ENCODE measurements around the gene CALHM1.
"Not testable (repeated sequence)": the region's sequence is repeated elsewhere in the genome, so short reads cannot be mapped to it uniquely, and the experiment has no call there.

The CALHM1 gene, protein sequence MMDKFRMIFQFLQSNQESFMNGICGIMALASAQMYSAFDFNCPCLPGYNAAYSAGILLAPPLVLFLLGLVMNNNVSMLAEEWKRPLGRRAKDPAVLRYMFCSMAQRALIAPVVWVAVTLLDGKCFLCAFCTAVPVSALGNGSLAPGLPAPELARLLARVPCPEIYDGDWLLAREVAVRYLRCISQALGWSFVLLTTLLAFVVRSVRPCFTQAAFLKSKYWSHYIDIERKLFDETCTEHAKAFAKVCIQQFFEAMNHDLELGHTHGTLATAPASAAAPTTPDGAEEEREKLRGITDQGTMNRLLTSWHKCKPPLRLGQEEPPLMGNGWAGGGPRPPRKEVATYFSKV

DNA sequence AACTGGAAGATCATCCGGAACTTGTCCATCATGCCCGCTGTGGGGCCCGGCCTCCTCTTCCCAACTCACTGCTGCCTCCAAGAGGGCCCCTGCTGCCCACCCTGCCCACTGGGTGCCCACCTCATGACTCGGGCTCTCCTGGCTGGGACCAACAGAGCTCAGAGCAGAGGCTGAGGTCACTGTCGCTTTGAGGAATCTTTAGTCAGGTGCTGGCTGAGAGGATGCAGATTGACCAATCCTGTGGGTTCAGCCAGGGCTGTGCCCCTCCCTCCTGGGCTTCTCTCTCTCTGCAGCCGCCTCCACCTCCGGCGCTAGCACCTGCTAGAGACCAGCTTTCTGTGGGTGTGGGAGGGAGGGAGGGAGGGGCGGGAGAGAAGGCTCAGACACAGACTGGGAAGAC, at the start of gene CALHM1:
CALHM1 (minus strand) TSS at position 181 of the 400 bp plus-strand sequence; CDS start at position 32, 149 bp downstream.
- Mint-ChIP-seq H3K4me3 (peak within 1 kb of the TSS; percentile 21), H3K4me1 (peaks cover 12% of the 10 kb centered on the region), H3K27me3 (no peaks in the 10 kb centered on the region), H3K36me3 (no peaks in the 10 kb centered on the region), H3K9me3 (no peaks in the 10 kb centered on the region), H3K27ac (no peak within 1 kb of the TSS)
- ATAC-seq (ENCODE audit: low read depth) (peak; percentile 84), DNase-seq (ENCODE audit: low spot score in 2 of 2) (no peak)

DNA sequence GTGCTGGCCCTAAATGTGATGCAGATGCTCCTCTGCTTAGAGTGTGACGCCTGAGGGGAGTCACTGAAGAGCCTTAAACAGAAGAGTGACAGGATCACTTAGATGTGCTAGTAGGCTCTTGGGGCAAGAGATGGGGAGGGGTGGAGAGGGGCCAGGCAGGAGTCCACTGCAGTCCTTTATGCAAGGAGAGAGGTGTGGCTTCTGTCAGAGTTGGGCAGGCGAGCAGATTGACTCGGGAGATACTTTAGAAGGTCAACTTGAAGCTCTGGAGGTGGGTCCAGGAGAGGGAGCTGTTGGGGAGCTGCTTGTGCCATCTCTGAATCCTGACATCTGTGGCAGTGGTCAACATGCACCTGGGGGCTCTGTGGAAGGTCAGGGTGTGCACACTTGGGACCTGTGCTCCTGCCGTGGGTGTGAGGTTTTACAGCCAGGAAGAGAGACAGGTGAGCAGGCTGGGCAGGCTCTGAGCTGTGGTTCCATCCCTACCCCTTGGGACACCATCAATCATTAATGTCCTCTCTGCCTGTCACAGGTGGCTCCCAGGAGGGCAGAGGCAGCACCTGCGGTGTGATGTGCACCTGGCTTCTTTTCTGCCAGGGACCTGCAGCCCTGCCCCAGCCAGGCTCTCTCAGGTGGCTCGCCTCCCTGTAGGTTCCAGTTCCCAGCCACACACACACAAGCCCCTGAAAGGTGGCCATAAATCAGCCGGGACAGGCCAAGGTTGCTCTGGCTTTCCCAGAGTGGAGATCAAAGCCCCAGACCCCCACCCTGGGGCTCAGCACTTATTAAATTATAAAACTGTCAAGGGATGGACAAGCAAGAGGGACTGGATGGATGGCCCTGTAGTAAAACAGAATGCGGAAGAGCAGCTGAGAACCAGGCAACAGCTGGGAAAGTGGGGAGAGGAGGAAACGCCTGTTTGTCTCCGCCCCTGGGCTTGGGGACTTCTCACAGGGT, 48.8 kb upstream of the CALHM1 start:
- Mint-ChIP-seq H3K4me3 (no peak overlapping the region), H3K27me3 (peaks cover 16% of the 10 kb centered on the region), H3K27ac (no peak overlapping the region), H3K9me3 (no peaks in the 10 kb centered on the region), H3K4me1 (peaks cover 3% of the 10 kb centered on the region), H3K36me3 (no peaks in the 10 kb centered on the region)
- no peak for DNase-seq (ENCODE audit: low spot score in 2 of 2)
- no peak for ATAC-seq (ENCODE audit: low read depth)

DNA sequence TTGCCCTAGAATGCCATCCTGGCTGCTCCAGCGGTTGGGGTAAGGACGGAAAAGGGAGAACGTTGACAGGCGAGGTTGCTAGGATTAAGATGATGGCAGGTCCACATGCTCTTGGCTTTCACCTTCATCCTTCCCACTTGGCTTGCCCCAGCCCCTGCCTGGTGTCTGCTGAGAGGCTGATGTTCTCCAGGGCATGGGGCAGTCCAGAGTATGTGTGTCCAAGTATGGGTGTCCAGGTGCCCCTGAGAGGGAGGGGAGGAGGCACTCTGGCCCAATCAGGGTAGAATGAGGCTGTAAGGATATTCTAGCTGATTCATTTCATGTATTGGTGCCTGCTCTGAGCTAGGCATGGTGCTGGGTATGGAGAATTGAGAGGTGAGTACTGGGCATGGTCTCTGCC, 47.4 kb upstream of the CALHM1 start:
- H3K27me3 Mint-ChIP-seq: peaks cover 20% of the 10 kb centered on the region

DNA sequence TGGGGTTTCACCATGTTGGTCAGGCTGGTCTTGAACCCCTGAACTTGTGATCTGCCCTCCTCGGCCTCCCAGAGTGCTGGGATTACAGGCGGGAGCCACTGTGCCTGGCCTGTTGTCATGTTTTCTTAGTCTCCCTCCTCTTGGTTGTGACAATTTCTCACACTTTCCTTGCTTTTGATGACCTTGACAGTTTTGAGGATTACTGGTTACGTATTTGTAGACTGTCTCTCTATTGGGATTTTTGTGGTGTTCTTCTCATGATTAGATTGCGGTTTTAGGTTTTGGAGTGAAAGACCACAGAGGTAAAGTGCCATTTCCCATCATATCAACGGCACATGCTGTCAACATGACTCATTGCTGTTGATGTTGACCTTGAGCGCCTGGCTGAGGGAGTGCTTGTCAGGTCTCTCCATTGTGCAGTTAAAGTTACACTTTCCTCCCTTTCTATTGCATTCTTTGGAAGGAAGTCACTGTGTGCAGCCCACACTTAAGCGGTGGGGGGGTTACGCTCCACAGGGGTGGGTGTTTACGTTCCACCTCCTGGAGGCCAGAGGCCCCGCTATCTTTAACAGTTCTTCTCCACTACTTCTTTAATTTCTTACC, 45.6 kb upstream of the CALHM1 start:
- H3K4me1 Mint-ChIP-seq: peaks cover 3% of the 10 kb centered on the region
- ATAC-seq (ENCODE audit: low read depth) (no peak), DNase-seq (ENCODE audit: low spot score in 2 of 2) (no peak)
- no peaks in the 10 kb centered on the region for H3K36me3 Mint-ChIP-seq
- H3K4me3 Mint-ChIP-seq: no peak overlapping the region
- H3K27ac Mint-ChIP-seq: no peak overlapping the region
- H3K27me3 Mint-ChIP-seq: peaks cover 29% of the 10 kb centered on the region
- H3K9me3 Mint-ChIP-seq: no peaks in the 10 kb centered on the region

More for the DNA sequence above, 47.4 kb upstream of the CALHM1 start:
- DNase-seq (ENCODE audit: low spot score in 2 of 2) (no peak), ATAC-seq (ENCODE audit: low read depth) (no peak)
- no peak overlapping the region for H3K27ac Mint-ChIP-seq
- H3K4me1 Mint-ChIP-seq: peaks cover 3% of the 10 kb centered on the region
- no peaks in the 10 kb centered on the region for H3K36me3 Mint-ChIP-seq
- H3K9me3 Mint-ChIP-seq: no peaks in the 10 kb centered on the region
- no peak overlapping the region for H3K4me3 Mint-ChIP-seq

DNA sequence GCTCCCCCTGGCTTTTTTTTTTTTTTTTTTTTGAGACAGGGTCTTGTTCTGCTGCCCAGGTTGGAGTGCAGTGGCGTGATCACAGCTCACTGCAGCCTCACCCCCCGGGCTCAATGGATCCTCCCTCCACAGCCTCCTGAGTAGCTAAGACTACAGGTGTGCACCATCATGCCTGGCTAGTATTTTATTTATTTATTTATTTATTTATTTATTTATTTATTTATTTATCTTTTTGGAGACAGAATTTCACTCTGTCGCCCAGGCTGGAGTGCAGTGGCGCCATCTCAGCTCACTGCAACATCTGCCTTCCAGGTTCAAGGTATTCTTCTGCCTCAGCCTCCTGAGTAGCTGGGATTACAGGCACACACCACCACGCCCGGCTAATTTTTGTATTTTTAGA, 45.1 kb upstream of the CALHM1 start:
- H3K27ac Mint-ChIP-seq: not testable (repeated sequence)
- peaks cover 29% of the 10 kb centered on the region for H3K27me3 Mint-ChIP-seq

DNA sequence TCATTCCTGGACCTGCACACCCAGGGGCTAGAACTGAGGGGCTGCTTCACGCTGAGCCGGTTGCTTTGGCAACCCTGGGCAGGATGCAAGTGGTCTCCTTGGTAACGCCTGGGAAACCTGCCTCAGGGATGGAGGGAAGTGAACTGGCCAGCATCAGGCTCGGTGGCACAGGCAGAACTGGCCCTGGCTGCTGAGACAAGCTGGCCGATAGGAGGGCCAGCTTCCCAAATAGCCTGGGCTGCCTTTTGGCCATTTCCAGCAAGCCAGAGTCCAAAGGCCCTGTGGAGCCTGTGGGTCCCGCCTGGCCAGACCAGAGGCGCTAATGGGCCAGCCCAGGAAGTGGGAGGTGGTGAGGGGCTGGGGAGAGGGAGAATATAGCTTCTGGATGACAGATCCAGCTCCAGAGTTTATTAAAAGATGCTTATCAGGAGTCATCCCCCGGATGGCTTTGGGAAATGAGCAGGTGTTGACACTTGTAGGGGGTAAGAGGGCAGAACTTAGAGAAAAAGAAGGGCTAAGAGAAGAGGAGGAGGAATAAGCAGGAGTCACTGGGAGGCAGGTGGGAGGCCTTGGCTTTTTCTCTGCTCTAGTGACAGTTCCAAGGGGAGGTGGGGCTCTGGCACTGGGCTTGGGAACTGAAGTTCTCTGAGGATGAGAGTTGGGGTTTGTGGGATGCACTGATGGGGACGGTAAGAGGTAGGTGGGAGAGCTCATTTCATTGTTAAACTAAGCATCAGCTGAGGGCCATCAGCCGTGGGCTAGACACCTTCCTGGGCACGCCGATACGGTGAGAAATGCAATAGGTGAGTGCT, 44.4 kb upstream of the CALHM1 start:
- H3K9me3 Mint-ChIP-seq: no peaks in the 10 kb centered on the region
- H3K4me3 Mint-ChIP-seq: no peak overlapping the region
- H3K36me3 Mint-ChIP-seq: no peaks in the 10 kb centered on the region
- no peak for DNase-seq (ENCODE audit: low spot score in 2 of 2)
- peaks cover 32% of the 10 kb centered on the region for H3K27me3 Mint-ChIP-seq
- ATAC-seq (ENCODE audit: low read depth): no peak
- peaks cover 3% of the 10 kb centered on the region for H3K4me1 Mint-ChIP-seq
- no peak overlapping the region for H3K27ac Mint-ChIP-seq

More for the DNA sequence above, 45.1 kb upstream of the CALHM1 start:
- H3K4me3 Mint-ChIP-seq; ATAC-seq (ENCODE audit: low read depth); H3K9me3 Mint-ChIP-seq; DNase-seq (ENCODE audit: low spot score in 2 of 2); H3K36me3 Mint-ChIP-seq; H3K4me1 Mint-ChIP-seq: not testable (repeated sequence)

DNA sequence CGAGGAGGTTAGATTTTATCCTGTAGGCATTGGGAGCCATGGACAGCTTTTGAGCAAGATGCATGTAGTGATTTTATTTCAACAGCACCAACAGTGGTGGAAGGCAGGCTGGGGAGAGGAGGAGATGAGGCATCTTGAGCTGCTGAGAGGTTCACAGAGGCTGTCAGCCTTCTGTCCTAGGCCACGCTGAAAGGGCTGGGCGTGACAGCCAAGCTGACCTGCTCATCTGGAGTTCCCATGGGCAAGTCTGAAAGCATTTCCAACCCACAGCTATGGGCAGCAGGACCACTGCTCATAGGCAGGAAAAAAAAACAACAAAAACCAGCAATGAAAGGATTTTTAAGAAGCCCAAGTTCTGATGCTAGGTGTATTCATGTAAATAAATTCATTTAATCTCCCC, 42.5 kb upstream of the CALHM1 start:
- Mint-ChIP-seq H3K27me3 (peaks cover 31% of the 10 kb centered on the region), H3K9me3 (no peaks in the 10 kb centered on the region), H3K4me3 (no peak overlapping the region), H3K27ac (no peak overlapping the region), H3K36me3 (no peaks in the 10 kb centered on the region), H3K4me1 (peaks cover 3% of the 10 kb centered on the region)
- ATAC-seq (ENCODE audit: low read depth): no peak
- DNase-seq (ENCODE audit: low spot score in 2 of 2): no peak

DNA sequence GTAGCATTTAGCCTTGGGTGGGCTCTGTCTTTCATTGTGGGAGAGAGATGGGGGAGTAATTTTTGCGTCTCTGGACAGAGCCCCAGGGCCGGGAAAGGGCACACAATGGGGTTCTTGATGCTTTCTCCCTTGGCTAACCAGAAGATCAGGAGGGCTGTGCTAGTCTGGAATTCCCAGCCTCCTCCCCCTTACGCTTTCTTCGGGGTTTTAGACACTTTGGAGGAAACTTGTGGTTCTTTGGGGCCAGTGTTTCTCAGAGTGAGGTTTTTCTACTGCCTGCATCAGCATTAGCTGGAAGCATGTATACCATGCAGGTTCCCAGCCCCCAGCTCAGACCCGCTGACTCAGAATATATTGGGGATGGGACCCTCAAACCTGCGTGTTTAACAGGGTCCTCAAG, 41.8 kb upstream of the CALHM1 start:
- ATAC-seq (ENCODE audit: low read depth): no peak
- Mint-ChIP-seq H3K36me3 (no peaks in the 10 kb centered on the region), H3K4me3 (no peak overlapping the region), H3K27me3 (peaks cover 33% of the 10 kb centered on the region), H3K9me3 (no peaks in the 10 kb centered on the region), H3K4me1 (peaks cover 3% of the 10 kb centered on the region), H3K27ac (no peak overlapping the region)
- no peak for DNase-seq (ENCODE audit: low spot score in 2 of 2)

DNA sequence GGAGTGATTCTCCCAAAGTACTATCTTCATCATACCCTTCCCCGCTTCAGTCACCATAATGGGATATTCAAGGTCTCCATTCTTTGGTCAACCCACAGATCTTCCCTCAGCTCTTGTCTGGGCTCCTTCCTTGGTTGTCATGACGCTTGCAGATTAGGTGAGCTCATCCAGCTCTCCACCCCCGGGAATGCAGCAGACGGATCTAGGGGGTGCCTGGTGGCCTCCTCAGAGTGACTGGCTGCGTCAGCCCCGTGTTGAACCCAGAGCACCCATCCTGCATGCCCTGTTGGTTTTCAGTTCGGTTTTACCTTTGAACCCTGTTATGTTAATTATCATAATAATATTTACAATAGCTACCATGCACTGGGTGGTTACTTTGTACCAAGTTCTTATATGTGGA, 41.2 kb upstream of the CALHM1 start:
- H3K27ac Mint-ChIP-seq: no peak overlapping the region
- ATAC-seq (ENCODE audit: low read depth) (no peak), DNase-seq (ENCODE audit: low spot score in 2 of 2) (no peak)
- peaks cover 33% of the 10 kb centered on the region for H3K27me3 Mint-ChIP-seq
- no peak overlapping the region for H3K4me3 Mint-ChIP-seq
- H3K9me3 Mint-ChIP-seq: no peaks in the 10 kb centered on the region
- H3K4me1 Mint-ChIP-seq: peaks cover 3% of the 10 kb centered on the region
- no peaks in the 10 kb centered on the region for H3K36me3 Mint-ChIP-seq

DNA sequence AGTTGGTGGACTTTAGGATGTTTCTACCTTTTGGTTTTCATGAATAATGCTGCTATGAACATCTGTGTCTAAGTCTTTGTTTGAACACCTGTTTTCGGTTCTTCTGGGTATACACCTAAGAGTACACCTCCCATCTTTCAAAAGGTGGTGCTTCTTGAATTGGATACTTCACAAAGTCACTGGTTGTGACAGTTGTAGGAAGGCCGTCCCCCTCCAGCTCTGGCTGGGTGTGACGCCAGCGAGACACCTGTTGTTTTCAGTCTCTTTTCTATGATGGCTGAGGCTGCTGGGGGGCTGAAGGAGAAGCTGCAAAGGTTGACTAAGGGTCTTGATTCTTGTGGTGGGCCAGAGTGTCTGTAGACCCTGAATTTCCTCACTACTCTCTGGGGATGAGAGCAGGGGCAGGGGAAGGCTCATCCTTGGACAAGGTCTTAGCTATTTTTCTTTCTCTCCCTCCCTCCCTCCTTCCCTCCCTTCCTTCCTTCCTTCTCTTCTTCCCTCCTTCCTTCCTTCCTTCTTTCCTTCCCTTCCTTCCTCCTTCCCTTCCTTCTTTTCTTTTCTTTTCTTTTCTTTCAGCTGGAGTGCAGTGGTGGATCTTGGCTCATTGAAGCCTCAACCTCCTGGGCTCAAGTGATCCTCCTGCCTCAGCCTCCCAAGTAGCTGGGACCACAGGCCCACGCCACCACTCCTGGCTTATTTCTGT, 40.4 kb upstream of the CALHM1 start:
- ATAC-seq (ENCODE audit: low read depth) (peak; percentile 49), DNase-seq (ENCODE audit: low spot score in 2 of 2) (no peak)
- Mint-ChIP-seq H3K4me1 (peaks cover 3% of the 10 kb centered on the region), H3K27ac (no peak overlapping the region), H3K9me3 (no peaks in the 10 kb centered on the region), H3K27me3 (peaks cover 34% of the 10 kb centered on the region), H3K4me3 (no peak overlapping the region), H3K36me3 (no peaks in the 10 kb centered on the region)

DNA sequence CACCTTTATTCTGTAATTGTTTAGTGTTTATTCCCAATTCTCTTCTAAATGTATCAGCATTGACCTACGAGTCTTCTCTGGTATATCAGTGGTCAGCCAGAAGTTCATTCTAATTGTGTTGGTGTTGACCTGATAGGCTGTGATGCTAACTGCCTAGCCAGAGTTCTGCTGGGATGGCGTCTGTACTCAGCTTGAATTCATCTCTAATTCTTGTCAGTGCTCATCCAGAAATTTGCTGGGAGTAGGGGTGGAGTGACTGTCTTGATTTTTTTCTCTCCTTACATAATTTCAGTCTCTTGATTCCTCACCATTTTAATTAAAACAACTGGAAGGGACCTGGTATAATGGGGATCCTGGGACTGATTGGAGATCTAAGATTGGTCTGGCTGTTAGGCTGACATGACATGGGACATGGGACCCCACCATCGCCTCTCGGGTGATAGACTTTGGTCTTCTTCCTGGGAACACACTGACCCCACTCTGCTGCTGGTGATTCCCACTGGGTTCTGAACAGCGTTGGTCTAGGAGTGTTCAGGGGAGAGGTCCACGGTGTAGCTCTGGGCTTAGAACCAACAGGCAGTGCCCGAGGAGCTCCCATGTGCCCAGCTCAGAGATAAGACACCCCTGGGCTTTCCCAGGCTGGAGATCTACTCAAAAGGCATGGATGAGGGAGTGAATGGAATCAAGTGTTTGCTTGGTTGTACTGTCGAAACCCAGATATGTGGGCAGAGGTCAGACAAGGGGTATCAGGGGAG, 38.6 kb upstream of the CALHM1 start:
- Mint-ChIP-seq H3K4me1 (peaks cover 9% of the 10 kb centered on the region), H3K9me3 (no peaks in the 10 kb centered on the region), H3K27me3 (peaks cover 34% of the 10 kb centered on the region), H3K4me3 (no peak overlapping the region), H3K36me3 (no peaks in the 10 kb centered on the region), H3K27ac (no peak overlapping the region)
- ATAC-seq (ENCODE audit: low read depth) (no peak), DNase-seq (ENCODE audit: low spot score in 2 of 2) (no peak)

DNA sequence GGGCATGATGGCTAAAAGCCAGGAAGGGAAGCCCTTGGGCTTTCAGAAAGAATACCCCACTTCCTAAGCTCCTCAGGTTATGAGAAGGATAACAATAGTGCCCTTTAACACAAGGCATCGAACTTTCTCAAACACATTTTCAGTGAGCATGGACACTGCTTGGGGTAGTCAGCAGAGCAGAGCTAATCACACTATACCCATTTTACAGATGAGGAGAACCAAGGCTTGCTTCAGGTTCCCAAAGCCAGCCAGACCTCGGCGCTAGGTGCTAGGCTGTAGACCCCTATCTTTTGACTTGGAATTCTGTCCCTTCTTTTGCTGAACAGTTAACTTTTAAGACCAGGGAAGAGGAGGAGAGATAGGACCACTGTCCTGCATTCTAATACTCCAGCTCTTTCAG, 36.6 kb upstream of the CALHM1 start:
- ATAC-seq (ENCODE audit: low read depth): no peak
- H3K27ac Mint-ChIP-seq: no peak overlapping the region

More for the DNA sequence above, 36.6 kb upstream of the CALHM1 start:
- DNase-seq (ENCODE audit: low spot score in 2 of 2): no peak
- Mint-ChIP-seq H3K4me1 (peaks cover 23% of the 10 kb centered on the region), H3K27me3 (peaks cover 32% of the 10 kb centered on the region), H3K9me3 (no peaks in the 10 kb centered on the region), H3K4me3 (no peak overlapping the region), H3K36me3 (no peaks in the 10 kb centered on the region)

All from memory B cell (primary cell).